NT2/D1 (cell line): ENCODE results near the gene GALNT14.

Experiments
- SUZ12 ChIP-seq: IDR thresholded peaks from 2 replicates; pipeline ENCODE4 v1.6.1; 2011; ENCODE audit not compliant: insufficient read length, insufficient read depth; ENCODE audit errors: extremely low read depth
- YY1 ChIP-seq: IDR thresholded peaks from 2 replicates; pipeline ENCODE4 v1.6.1; 2011; ENCODE audit not compliant: insufficient read length, insufficient read depth
- ZNF274 ChIP-seq: IDR thresholded peaks from 2 replicates; pipeline ENCODE4 v1.6.1; 2011; ENCODE audit warnings: mild to moderate bottlenecking, low read depth, low read length

DNA sequence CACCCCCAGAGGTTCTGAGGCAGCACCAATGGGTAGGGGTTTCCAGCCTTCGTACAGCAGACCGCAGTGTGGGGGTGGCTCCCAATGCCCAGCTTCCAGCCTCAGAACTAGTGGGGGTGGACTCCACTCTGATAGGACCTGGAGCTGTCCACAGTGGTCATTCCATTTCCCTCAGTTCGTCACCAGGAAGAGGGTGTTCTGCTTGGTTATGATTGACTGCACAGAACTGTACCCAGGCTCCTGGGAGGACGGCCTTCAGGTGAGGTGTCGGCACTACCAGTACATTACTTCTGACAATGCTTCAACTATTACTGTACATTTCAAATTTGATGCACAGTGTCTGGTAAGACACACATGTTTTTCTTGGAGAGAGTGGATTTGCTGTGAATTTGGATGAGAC, 180.6 kb downstream of the GALNT14 start:
- TF ChIP-seq ZNF274 (no peak), SUZ12 (no peak), YY1 (no peak)
